NCI-H82 treated with DMSO at 0.1 percent for 48 hours (cell line): ENCODE data around the gene PDCD2L.
A peak's percentile ranks its signal among the peaks of the same experiment; 100 is the strongest.
"Not testable (repeated sequence)": the region's sequence is repeated elsewhere in the genome, so short reads cannot be mapped to it uniquely, and the experiment has no call there.

Experiments
- DNase-seq: peaks from one replicate; lab custom pipeline; 2025; ENCODE audit not compliant: unreplicated experiment; lab: John Stamatoyannopoulos, UW

PDCD2L gene, protein sequence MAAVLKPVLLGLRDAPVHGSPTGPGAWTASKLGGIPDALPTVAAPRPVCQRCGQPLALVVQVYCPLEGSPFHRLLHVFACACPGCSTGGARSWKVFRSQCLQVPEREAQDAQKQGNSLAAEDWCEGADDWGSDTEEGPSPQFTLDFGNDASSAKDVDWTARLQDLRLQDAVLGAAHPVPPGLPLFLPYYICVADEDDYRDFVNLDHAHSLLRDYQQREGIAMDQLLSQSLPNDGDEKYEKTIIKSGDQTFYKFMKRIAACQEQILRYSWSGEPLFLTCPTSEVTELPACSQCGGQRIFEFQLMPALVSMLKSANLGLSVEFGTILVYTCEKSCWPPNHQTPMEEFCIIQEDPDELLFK

DNA sequence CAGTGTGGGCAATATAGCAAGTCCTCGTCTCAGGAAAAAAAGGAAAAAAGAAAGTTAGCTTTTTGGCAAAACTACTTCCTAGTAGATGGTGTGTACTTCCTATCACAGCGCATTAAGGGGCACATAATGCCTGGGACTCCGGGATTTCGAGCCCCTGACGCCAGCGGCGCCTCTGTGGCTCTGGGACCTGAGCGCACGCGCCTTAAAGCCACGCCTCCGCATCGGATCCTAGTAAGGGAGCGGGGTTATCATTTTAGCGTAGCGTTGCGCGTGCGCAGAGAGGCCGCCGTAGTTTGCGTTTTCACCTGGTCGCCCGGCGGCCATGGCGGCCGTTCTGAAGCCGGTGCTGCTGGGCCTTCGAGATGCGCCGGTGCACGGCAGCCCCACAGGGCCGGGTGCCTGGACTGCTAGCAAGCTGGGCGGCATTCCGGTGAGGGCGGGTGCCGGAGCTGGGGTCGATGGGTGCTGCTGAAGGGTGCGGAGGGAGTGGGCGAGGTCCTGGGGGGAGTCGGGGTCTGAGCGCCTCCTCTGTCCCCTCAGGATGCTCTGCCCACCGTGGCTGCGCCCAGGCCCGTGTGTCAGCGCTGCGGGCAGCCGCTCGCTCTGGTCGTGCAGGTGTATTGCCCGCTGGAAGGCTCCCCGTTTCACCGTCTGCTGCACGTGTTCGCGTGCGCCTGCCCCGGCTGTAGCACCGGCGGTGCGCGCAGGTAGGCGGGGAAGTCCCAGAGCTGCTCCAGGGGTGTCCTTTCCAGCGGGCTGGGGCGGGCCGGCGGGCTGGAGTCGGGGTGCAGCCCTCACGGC, at the start of gene PDCD2L:
TSS of gene PDCD2L (plus strand) at position 291 of the 801 bp plus-strand sequence. CDS start at position 323, 32 bp downstream.
- DNase-seq = peak; percentile 88

GRCh38 chr19:34355201-34355600, 49.0 kb upstream of the PDCD2L start:
- DNase-seq = no peak

GRCh38 chr19:34356875-34357274, 47.3 kb upstream of the PDCD2L start:
- DNase-seq = no peak

DNA sequence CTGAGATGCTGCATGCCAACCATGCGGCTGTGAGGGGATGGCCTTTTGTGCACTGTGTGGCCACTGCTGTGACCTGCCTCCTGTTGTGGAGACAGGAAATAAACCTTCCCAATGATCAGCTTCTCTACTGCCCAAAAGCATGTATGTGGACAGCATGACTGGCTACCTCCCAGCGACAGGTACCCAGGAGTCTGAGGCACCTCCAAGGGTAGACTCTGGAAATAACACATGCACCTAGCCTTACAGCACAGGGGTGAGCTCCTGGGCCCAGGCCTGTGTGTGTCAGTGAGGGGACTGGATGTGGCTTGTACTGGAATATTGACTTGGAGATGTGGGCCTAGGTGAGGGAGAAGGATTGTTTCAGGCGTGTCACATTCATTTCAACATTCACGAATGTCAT, 46.8 kb upstream of the PDCD2L start:
- DNase-seq = no peak

GRCh38 chr19:34359140-34359953, 44.9 kb upstream of the PDCD2L start:
- peak; percentile 98 for DNase-seq

DNA sequence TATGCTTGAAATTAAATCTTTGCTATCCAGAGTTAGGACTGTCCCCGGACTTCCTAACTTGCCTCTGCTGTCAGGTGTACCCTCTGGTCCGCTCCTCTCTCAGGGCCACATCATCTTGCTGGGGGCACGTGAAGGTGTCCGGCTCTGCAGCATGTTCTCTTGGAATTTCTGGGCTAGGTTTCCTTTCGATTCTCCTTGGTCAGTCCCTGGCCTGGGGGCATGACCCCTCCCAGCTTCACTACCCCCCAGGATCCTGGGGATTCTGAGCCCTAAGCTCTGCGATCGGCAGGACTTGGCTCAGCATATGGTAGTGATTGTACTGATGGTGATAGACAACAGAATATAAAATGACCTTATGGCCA, 44.3 kb upstream of the PDCD2L start:
- DNase-seq = no peak

DNA sequence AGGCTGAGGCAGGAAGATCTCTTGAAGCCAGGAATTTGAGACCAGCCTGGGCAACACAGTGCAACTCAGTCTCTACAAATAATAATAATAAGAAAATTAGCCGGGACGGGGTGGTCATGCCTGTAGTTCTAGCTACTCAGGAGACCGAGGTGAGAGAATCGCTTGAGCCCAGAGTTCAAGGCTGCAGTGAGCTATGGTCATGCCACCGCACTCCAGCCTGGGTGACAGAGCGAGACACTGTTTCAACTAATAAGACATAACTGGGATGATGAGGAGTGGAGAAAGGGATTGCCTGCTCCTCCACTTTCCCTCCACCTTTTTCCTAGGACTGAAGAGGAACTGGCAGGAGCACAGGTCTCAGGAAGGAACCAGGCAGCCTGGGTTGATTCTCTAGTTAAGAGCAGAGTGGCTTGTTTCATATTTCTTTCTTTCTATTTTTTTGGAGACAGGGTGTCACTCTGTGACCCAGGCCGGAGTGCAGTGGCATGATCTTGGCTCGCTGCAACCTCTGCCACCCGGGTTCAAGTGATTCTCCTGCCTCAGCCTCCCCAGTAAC, 43.8 kb upstream of the PDCD2L start:
- no peak for DNase-seq

DNA sequence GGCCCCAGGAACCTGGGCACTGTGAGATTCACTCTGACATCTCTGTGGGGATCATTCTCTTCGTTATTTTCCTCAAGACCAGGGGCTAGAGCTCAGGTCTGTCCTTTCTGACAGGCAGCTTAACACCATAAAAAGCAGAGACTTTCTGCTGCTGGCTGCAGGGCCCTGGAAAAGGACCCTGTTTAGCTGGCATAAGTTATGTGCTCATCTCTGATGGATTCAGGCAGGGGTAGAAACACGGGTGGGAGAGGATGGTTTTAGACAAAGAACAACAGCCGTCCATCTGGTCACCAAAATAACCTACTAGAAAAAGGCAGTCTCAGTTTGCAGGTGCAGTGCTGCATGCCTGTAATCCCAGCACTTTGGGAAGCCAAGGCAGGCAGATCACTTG, 41.5 kb upstream of the PDCD2L start:
- no peak for DNase-seq

DNA sequence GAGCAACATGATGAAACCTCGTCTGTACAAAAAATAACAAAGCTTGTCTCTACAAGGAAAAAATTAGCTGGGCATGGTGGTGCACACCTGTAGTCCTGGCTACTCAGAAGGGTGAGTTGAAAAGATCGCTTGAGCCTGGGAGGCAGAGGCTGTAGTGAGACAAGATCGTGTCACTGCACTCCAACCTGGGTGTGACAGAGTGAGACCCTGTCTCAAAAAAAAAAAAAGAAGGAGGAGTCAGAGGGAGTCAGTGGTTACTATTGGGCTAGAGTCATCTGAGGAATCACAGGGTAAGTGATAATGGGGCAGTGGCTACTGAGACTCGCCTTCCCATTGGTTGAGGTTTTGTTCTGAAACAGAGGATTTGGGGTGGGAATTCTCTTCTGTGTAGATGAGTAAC, 41.1 kb upstream of the PDCD2L start:
- DNase-seq = peak; percentile 3

- no peak for DNase-seq
These were observed 40.3 kb upstream of the PDCD2L start for GRCh38 chr19:34363930-34364329.

- no peak for DNase-seq
These were observed 39.8 kb upstream of the PDCD2L start for GRCh38 chr19:34364462-34364829.

DNA sequence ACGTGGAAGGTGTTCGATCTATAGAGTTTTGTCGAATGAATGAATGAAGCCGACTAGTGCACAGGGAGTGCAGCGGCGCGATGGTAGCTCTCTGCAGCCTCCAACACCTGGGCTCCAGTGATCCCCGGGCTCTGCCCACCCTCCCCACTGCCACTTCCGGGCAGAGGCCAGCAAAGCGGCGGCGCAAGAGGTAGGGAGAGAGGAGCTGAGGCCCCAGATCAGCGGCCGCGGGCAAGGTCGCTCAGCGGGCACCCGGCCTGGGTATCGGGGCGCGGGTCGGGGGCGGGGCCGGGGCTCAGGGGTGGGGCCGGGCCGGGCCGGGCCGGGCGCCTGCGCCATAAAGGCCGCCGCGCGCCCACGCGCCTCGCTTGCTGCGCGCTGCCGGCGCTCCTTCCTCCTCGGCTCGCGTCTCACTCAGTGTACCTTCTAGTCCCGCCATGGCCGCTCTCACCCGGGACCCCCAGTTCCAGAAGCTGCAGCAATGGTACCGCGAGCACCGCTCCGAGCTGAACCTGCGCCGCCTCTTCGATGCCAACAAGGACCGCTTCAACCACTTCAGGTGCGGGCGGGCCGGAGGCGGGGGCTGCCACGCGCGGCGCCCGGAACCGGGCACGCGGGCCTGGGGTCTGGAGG, 39.3 kb upstream of the PDCD2L start, which contains the start of gene GPI:
TSS of gene GPI (plus strand) at position 367 of the 633 bp plus-strand sequence. CDS start at position 438, 71 bp downstream.
- peak; percentile 24 for DNase-seq

DNA sequence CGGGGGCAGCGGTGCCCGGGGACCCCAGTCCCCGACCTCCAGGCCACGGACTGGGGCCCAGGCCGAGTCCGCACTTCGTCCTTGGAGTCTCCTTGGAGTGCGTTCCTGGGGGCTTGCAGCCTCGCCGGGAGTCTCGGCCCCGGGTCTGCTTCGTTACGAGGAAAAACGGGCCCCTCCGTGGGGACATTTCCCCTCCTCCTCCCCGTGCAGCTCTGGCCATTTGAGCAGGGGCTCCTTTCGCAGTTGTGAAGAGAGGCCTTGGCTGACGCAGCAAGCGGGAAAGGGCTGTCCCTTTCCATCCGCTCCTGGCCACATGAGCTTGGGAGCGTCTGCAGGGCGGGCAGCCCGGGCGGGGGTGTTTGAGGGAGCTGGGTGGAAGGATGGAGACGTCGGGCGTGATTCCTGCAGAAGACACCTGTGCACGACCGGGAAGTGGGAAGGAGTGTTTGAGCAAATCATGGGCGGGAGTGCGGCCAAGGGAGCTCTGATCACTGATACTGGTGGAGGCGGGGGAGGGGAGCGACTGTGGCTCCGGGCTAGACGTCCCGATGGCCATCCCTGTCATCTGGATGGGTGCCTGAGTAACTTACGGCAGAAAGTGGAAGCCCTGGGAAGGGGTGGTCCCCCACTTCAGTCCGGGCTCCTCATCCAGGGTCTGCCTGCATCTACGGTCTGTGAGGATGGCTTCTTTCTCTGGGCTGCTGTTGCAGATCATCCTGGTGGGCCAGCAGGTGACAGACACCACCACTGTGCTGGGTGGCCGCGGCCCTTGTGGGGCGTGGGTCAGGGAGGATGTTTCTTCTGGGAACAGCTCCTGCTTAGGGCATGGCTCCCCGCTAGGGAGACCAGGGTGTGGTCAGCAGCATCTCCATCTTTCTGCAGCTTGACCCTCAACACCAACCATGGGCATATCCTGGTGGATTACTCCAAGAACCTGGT, 38.5 kb upstream of the PDCD2L start:
- no peak for DNase-seq

- DNase-seq = no peak
These were observed 37.2 kb upstream of the PDCD2L start for GRCh38 chr19:34366738-34367623.

- no peak for DNase-seq
These were observed 36.6 kb upstream of the PDCD2L start for GRCh38 chr19:34367624-34367957.

DNA sequence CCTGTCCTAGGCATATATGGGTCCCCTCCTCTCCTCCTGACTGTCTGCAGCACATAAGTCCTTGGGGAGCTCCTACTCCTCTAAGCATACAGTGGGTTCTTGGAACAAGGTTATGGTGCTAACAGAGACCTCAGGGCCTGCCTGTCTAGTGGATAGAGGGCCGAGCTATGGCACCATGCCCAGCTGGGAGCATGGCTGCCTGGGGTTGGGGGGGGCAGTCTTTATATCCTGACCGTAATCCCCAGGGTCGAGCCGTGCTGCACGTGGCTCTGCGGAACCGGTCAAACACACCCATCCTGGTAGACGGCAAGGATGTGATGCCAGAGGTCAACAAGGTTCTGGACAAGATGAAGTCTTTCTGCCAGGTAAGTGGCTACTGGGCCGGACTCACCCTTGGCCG, 35.9 kb upstream of the PDCD2L start:
- DNase-seq = no peak

DNA sequence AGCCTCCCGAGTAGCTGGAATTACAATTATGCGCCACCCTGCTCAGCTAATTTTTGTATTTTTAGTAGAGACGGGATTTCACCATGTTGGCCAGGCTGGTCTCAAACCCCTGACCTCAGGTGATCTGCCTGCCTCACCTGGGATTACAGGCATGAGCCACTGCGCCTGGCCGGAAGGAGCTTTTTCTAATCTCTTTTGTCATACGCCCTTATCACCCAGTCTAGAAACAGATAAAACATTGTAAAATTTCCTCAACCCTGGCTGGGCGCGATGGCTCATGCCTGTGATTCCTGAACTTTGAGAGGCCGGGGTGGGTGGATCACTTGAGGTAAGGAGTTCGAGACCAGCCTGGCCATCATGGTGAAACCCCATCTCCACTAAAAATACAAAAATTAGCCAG, 35.0 kb upstream of the PDCD2L start:
- not testable (repeated sequence) for DNase-seq

DNA sequence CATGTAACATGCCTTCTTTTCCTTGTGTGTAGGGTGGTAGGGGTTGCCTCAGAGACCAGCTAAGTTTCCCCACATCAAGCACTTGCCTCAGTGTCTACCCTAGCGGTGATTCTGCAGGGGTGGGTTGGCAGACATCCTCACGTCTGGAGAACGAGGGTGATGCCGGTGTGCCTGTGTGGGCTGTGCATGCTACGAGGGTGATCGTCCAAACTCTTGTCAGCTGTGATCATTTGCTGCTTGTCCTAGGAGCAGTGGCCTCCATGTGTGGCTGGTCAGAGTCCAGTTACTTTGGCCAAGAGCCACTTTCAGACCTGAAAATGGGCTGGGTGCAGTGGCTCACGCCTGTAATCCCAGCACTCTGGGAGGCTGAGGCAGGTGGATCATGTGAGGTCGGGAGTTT, 34.1 kb upstream of the PDCD2L start:
- DNase-seq = no peak

DNA sequence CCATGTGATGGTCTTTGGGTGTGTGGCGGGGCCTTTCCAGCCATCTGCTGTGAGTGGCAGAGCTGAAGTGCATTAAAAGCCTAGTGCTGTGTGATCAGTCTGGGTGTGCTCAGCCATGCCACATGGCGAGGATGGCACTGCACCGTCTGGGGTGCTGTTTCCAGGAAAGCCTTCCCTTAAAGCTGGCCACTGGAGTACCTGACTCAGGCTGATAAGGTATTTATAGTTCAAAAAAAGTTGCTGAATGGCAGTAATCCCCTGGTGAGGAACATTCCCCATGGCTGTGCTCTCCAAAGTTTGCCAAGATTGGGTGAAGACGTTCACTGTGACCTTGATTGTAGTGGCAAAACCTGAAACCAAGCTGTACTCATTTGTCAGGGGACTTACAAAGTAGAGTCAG, 33.2 kb upstream of the PDCD2L start:
- no peak for DNase-seq
